ENCODE data around the gene TMEM41B. TPM values are rescaled to one million over a fixed set of nuclear protein-coding genes. Genes with fewer than 3 reads are reported as not detected.

Gene TMEM41B
- total RNA-seq, 1 experiment from 2014 or later, result 72.0 TPM

DNA sequence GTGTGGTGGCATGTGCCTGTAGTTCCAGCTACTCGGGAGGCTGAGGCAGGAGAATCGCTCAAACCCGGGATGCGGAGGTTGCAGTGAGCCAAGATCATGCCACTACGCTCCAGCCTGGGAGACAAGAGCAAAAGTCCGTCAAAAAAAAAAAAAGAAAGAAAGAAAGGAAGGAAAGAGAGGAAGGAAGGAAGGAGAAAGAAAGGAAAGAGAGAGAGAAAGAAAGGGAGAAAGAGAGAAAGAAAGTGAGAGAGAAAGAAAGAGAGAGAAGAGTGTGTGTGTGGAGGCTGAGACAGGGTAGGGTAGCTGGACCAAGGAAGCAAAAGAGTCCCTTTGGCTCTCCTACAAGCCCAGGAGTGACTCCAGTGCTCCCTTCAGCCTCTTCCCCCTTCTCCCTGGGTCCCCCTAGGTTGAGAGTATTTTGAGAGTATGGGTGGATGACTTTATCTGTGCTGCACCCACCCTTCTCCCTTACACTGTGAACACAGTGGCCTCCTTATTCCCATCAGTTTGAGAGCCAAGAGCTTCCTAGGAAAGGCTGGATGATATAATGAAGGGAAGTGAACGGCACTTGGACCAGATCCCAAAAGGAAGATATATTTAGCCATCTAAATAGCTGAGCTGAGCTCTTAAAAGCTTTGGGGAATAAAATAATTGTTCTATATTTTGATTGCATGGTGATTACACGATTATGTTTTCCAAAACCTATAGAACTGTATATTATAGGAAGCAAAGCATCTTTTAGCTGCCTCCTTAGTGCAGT lies 39.7 kb downstream of the TMEM41B start:
- H3K36me3 Mint-ChIP-seq (ENCODE audit: insufficient read depth, unreplicated experiment), result peaks cover 12% of the 10 kb centered on the region
- CTCF ChIA-PET, result no interaction called here
- no peaks in the 10 kb centered on the region for H3K27me3 Mint-ChIP-seq (ENCODE audit: unreplicated experiment)
- no TSS peak for BruUV-seq (replicated peaks)
- H3K27ac Mint-ChIP-seq (ENCODE audit: unreplicated experiment), result no peak overlapping the region
- intact Hi-C loops (cut with micrococcal nuclease; ENCODE audit: unreplicated experiment), result no loop called here
- no peaks in the 10 kb centered on the region for H3K4me1 Mint-ChIP-seq (ENCODE audit: low read depth, unreplicated experiment)
- H3K4me3 Mint-ChIP-seq (ENCODE audit: low read depth, unreplicated experiment), result no peak overlapping the region
- no peak for DNase-seq
- TF ChIP-seq, protein P1, sequence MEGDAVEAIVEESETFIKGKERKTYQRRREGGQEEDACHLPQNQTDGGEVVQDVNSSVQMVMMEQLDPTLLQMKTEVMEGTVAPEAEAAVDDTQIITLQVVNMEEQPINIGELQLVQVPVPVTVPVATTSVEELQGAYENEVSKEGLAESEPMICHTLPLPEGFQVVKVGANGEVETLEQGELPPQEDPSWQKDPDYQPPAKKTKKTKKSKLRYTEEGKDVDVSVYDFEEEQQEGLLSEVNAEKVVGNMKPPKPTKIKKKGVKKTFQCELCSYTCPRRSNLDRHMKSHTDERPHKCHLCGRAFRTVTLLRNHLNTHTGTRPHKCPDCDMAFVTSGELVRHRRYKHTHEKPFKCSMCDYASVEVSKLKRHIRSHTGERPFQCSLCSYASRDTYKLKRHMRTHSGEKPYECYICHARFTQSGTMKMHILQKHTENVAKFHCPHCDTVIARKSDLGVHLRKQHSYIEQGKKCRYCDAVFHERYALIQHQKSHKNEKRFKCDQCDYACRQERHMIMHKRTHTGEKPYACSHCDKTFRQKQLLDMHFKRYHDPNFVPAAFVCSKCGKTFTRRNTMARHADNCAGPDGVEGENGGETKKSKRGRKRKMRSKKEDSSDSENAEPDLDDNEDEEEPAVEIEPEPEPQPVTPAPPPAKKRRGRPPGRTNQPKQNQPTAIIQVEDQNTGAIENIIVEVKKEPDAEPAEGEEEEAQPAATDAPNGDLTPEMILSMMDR (IDR thresholded peaks at IDR 0.05; ENCODE audit: unreplicated experiment), result no peak
- H3K9me3 Mint-ChIP-seq (ENCODE audit: low read depth, unreplicated experiment), result no peaks in the 10 kb centered on the region

DNA sequence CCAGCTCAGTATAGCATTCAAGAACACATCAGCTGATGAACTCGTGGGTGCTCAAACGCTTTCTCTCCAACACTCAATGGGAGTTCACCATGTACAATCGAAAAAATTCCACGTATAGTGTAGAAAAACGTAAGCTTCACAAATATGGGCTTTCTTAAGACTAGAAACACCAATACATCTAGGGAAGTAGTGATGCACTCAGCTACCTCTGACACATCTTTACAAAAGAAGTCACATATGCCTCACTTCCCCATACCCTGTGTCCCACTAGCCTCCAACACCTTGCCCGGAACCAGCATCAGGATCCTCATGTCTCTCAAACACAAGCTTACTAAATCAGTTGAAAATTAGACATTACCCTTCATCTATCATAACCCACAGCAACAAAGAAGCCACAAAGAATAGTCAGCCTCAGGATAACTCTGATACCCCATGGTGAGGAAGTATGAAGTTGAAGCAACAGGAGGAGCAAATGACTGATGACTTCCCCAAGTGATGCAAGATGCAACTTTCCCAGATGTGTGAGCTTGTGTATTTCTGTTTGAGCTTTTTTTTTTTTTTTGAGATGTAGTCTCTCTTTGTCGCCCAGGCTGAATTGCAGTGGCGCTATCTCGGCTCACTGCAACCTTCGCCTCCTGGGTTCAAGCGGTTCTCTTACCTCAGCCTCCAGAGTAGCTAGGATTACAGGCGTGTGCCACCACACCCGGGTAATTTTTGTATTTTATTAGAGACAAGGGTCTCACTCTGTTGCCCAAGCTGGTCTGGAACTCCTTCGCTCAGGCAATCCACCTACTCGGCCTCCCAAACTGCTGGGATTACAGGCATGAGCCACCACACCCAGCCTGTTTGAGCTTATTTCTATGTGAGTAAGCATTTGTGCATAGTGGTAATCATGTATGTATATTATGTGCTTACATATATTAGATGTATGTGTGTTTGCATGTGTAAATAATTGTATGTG lies 40.7 kb downstream of the TMEM41B start:
- Mint-ChIP-seq H3K4me3 (ENCODE audit: low read depth, unreplicated experiment) (no peak overlapping the region), H3K27me3 (ENCODE audit: unreplicated experiment) (no peaks in the 10 kb centered on the region), H3K9me3 (ENCODE audit: low read depth, unreplicated experiment) (no peaks in the 10 kb centered on the region), H3K4me1 (ENCODE audit: low read depth, unreplicated experiment) (no peaks in the 10 kb centered on the region), H3K36me3 (ENCODE audit: insufficient read depth, unreplicated experiment) (peaks cover 5% of the 10 kb centered on the region), H3K27ac (ENCODE audit: unreplicated experiment) (peak overlapping the region; percentile 39)
- BruUV-seq (replicated peaks), result no TSS peak
- CTCF ChIA-PET, result interaction anchor here (1.1 kb wide), 1 partner anchor 41 kb away, joined by 3 read pairs; the partner anchor contains the start of gene TMEM41B
- DNase-seq, result no peak
- TF ChIP-seq, protein P1 (IDR thresholded peaks at IDR 0.05; ENCODE audit: unreplicated experiment), result no peak
- intact Hi-C loops (cut with micrococcal nuclease; ENCODE audit: unreplicated experiment), result no loop called here

DNA sequence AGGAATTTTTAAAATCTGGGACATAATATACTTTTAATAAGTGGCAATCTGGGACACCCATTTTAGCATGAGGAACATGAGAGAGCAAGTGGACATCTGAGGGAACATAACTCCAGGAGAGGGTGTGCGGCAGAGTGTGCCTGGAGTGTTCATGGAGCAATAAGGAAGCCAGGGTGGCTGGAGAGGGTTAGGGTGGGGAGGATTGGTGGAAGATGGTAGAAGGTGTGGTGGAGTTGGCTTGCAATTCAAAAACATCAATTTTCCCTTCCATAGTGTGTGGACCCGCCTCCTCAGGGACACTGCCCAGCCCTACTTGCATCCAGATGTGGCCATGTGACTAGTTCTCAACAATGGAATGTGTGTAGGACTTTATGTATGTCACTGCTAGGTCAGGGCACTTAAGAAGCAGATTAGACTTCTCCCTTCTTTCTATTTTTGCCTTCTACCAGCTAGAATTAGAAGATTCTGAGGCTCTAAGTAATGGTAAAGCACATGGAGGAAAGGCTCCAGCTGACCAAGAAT lies 44.8 kb downstream of the TMEM41B start:
- no peaks in the 10 kb centered on the region for H3K4me1 Mint-ChIP-seq (ENCODE audit: low read depth, unreplicated experiment)
- DNase-seq, result no peak
- H3K4me3 Mint-ChIP-seq (ENCODE audit: low read depth, unreplicated experiment), result no peak overlapping the region
- no peaks in the 10 kb centered on the region for H3K27me3 Mint-ChIP-seq (ENCODE audit: unreplicated experiment)
- H3K9me3 Mint-ChIP-seq (ENCODE audit: low read depth, unreplicated experiment), result no peaks in the 10 kb centered on the region
- no peak overlapping the region for H3K27ac Mint-ChIP-seq (ENCODE audit: unreplicated experiment)
- BruUV-seq (replicated peaks), result no TSS peak
- CTCF ChIA-PET, result no interaction called here
- peaks cover 21% of the 10 kb centered on the region for H3K36me3 Mint-ChIP-seq (ENCODE audit: insufficient read depth, unreplicated experiment)
- intact Hi-C loops (cut with micrococcal nuclease; ENCODE audit: unreplicated experiment), result no loop called here
- TF ChIP-seq, protein P1 (IDR thresholded peaks at IDR 0.05; ENCODE audit: unreplicated experiment), result no peak

DNA sequence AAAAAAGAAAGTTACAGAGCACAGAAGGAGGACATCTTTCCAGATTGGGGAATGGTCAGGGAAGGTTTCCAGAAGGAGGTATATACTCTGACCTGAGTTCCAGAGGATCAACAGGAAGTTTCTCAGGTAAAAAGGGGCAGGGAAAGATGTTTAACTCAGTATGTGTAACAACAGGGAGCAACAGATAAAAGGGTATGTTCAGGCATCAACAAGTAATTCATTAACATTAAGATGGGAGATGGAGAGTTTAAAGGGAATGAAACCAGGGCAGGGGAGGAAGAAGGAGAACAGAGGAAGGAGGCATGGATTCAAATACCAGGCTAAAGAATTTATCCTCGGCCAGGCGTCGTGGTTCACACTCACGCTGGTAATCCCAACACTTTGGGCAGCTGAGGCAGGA lies 46.7 kb downstream of the TMEM41B start:
- Mint-ChIP-seq H3K9me3 (ENCODE audit: low read depth, unreplicated experiment) (no peaks in the 10 kb centered on the region), H3K27ac (ENCODE audit: unreplicated experiment) (no peak overlapping the region), H3K4me3 (ENCODE audit: low read depth, unreplicated experiment) (no peak overlapping the region), H3K27me3 (ENCODE audit: unreplicated experiment) (no peaks in the 10 kb centered on the region), H3K36me3 (ENCODE audit: insufficient read depth, unreplicated experiment) (peaks cover 24% of the 10 kb centered on the region), H3K4me1 (ENCODE audit: low read depth, unreplicated experiment) (no peaks in the 10 kb centered on the region)
- BruUV-seq (replicated peaks), result no TSS peak
- CTCF ChIA-PET, result no interaction called here
- DNase-seq, result no peak
- intact Hi-C loops (cut with micrococcal nuclease; ENCODE audit: unreplicated experiment), result no loop called here
- TF ChIP-seq, protein P1 (IDR thresholded peaks at IDR 0.05; ENCODE audit: unreplicated experiment), result no peak

Measured in Calu3 (cell line).